HG02981 (cell line): ENCODE data around the gene GPM6B.
"Not testable (repeated sequence)": the region's sequence is repeated elsewhere in the genome, so short reads cannot be mapped to it uniquely, and the experiment has no call there.

Experiments used
- ATAC-seq: cut with Tn5 transposase; IDR thresholded peaks from one replicate; pipeline ENCODE4 v1.9.1; 2021; ENCODE audit warnings: mild to moderate bottlenecking, moderate library complexity; ENCODE audit not compliant: unreplicated experiment

GPM6B gene

DNA sequence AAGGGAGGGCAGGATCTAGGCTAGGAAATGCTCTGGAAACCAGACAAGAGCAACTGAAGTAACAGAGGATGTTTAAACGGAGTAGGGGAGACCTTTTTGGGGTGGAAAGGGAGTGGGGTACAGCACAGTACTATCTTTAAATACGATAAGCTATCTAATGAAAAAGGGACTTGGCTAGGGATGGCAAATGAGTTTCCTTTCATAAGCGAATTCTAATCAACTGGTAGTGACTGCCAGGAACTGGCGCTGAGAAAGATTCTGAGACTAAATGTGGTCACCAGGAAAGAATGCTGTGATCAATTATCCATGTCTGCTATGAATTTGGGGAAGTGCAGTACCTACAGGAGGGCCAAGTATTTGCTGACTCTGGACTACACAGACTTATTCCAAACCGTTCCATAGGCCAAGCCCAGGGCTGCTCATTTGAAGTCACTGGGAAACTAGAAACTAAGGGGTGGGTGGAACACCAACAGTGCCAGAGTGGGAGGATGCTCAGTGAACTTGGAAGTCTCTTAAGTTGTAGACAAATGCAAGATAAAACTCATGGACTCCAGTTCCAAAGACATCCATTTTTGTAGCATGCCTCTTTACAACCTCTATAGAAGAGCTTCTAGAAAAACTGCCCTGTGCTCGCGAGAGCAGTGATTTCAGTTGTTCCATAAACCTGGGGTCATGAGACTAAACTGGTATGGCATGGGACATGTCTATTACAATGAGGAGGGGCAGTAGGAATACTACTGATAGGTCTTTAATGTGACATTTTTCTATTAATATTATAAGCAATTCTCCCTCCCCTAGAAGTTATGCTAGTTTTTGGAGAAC lies 84.4 kb downstream of the GPM6B start:
- ATAC-seq = no peak

DNA sequence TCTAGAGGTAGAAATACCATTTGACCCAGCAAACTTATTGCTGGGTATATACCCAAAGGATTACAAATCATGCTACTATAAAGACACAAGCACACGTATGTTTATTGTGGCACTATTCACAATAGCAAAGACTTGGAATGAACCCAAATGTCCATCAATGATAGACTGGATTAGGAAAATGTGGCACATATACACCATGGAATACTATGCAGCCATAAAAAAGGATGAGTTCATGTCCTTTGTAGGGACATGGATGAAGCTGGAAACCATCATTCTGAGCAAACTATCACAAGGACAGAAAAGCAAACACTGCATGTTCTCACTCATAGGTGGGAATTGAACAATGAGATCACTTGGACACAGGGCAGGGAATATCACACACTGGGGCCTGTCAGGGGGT lies 86.4 kb downstream of the GPM6B start:
- not testable (repeated sequence) for ATAC-seq

DNA sequence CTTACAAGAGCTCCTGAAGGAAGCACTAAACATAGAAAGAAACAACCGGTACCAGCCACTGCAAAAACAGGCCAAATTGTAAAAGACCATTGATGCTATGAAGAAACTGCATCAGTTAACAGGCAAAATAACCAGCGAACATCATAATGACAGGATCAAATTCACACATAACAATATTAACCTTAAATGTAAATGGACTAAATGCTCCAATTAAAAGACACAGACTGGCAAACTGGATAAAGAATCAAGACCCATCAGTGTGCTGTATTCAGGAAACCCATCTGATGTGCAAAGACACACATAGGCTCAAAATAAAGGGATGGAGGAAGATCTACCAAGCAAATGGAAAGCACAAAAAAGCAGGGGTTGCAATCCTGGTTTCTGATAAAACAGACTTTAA lies 90.3 kb downstream of the GPM6B start:
- not testable (repeated sequence) for ATAC-seq

DNA sequence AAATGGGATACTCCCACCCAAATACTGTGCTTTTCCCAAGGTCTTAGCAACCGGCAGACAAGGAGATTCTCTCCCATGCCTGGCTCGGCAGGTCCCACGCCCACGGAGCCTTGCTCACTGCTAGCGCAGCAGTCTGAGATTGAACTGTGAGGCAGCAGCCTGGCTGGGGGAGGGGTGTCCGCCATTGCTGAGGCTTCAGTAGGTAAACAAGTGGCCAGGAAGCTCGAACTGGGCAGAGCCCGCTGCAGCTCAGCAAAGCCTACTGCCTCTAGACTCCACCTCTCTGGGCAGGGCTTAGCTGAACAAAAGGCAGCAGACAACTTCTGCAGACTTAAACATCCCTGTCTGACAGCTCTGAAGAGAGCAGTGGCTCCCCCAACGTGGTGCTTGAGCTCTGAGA lies 92.0 kb downstream of the GPM6B start:
- ATAC-seq = not testable (repeated sequence)

DNA sequence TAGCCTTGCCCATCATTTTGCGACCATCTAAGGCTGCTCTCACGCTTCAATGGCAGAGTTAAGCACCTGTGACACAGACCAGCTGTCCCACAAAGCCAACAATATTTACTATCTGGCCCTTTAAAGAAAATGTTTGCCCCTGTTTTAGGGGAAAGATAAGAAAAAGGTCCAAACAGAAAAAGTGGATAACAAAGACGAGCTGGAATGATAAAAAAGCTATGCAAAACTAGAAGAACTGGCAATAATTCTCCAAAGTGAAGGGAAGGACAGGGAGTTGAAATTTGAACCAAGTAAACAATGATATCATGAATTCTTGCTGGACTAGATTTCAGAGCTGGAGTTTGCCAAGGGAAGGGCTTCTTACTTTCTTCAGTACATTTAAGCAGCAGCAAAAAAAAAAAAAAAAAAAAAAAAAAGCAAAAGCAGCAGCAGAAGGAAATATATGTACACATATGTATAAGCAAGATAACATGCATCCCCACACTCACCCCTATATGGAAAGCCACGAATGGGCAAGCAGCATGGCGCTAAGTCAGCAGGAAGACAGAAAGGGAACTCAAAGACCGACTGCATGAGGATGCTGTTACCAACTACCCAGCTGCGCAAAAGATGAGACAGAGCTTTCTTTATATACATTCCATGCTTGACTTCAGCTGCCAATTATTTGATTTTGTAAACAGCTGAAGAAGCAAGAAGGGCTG lies 94.9 kb downstream of the GPM6B start:
- ATAC-seq = no peak

DNA sequence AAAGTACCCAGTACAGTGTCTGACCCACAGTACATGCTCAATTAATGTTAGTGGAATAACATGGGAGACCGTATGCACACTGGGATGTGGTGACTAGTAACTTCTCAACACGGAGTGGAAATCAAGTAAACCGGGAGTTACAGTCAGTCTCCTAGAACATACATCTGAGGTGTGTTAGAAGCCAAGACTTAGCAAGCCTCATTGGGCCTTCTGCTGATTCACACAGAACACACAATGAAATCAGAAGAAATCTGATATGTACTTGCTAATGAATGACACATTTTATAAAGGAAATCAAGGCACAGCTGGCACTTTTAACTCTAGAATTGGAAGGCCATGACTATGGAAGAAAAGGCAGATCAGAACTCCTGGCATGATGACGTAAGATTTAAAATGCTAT lies 95.5 kb downstream of the GPM6B start:
- no peak for ATAC-seq
